HG02678 (cell line): ENCODE measurements around the gene CABLES1.
A peak's percentile ranks its signal among the peaks of the same experiment; 100 is the strongest.

ENCODE experiments used
- ATAC-seq: cut with Tn5 transposase; IDR thresholded peaks from one replicate; pipeline ENCODE4 v1.9.1; 2021; ENCODE audit warnings: mild to moderate bottlenecking, moderate library complexity; ENCODE audit not compliant: unreplicated experiment

The CABLES1 gene

DNA sequence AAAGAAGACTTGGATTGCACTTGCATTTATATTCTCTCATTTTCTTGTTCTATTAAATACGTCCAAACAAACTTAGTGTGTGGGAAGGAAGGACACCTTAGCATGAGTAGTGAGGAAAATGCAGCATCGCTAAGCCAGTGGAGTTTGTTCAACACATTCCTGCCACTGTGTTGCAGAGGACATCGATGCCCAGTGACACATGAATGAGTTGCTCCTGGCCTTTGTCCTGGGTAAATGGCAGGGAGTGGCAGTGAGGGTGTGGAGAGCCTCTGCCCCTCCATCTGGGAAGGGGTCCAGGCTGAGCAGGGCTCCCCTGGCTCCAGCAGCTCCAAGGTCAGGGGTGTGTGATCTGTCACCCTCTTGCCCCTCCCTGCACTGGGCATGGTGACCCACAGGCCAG lies 75.9 kb downstream of the CABLES1 start:
- no peak for ATAC-seq

GRCh38 chr18:23212161-23212560 lies 76.9 kb downstream of the CABLES1 start:
- ATAC-seq = no peak

DNA sequence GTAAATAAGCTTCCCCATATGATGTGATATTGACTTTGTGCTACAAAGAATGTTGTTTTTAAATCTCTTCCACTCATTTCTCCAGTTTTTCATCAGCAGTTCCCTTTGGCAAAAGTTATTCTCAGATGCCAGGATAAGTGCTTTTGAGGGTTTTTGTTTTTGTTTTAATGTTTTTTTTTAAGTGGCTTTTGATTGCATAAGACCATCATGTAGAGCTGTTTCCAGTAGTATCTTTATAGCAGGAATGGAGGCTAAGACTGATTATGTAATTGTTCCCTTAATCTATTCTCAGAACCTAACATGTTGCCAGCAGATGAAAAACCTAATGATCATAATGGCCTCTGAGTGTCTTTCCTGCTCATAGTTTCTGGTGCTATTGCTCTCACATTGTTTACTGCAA lies 77.9 kb downstream of the CABLES1 start:
- ATAC-seq = no peak

GRCh38 chr18:23217781-23218180 lies 82.5 kb downstream of the CABLES1 start:
- ATAC-seq = no peak

DNA sequence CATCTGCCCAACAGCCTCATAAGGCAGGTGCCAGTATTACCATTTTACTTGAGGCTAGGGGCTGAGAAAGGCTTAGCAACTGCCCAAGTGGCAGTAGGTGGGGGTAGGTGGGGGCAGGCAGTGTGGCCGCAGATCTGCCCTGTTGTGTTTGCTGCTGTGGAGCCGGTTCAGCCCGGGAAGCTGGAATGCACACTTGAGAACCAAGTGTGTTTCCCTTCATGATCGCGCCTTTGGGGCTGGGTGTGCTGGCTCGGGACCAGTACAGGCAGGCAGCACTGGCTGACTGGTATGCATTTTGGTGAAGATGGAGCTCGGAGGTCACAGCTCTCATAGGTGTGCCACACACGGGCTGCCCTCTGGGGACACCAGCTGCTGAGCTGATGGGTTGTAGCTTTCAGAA lies 85.1 kb downstream of the CABLES1 start:
- ATAC-seq = no peak

DNA sequence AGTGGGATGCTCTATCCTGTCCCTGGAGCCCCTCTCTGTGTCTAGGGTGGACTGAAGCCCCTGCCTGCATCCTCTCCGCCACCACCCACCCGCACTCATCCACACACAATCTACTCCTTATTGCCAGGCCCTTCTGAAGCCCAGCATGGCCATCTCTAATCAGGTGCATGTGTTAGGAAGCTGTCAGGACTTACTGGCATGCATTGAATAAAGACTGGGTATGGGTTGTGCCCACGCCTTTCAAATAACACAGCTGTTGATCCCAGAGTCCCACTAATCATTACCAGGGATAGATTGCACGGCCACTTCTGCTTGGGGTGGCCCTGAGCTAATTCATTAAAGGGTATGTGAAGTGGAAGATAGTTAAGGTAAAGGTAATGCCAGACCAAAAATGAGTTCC lies 88.4 kb downstream of the CABLES1 start:
- ATAC-seq = no peak

- no peak for ATAC-seq
These were observed 90.2 kb downstream of the CABLES1 start for GRCh38 chr18:23225503-23225902.

DNA sequence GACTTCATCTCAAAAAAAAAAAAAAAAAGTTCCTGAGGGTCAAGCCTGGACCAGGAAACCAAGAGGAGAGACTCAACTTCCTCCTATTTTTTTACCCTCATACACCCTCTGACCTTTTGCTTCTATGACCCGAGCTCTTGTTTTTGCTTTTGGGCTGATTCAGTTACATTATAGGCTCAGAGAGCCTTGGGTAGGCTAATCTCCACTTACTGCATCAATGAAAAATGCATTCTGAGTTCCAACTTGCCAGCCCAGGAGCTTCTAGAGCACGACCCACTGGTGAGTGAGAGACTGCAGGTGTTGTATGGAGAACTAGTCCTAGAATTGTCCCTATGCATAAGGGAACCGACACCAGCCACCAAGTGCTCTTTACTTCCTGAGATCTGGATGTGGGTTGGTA lies 91.1 kb downstream of the CABLES1 start:
- ATAC-seq = no peak

- no peak for ATAC-seq
These were observed 91.8 kb downstream of the CABLES1 start for GRCh38 chr18:23226930-23227725.

DNA sequence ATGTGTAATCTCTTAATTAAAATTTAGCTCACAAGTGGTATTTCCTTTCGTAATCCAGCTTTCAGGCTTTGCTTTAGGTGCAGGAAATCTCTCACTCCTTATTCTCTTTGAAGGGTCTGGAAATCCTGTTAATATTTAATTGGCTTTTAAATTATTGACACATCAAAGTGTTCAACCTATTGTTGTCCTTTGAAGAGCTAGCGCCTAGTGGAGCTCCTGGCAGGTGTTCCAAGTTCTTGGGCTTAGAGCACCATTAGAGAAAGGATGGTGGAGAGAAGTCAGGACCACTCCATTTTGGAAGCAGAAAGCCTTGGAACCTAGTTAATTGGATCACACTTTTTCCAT lies 92.4 kb downstream of the CABLES1 start:
- no peak for ATAC-seq

GRCh38 chr18:23228102-23229061 lies 93.1 kb downstream of the CABLES1 start:
- peak; percentile 46 for ATAC-seq

GRCh38 chr18:23229472-23229871 lies 94.2 kb downstream of the CABLES1 start:
- ATAC-seq = no peak

DNA sequence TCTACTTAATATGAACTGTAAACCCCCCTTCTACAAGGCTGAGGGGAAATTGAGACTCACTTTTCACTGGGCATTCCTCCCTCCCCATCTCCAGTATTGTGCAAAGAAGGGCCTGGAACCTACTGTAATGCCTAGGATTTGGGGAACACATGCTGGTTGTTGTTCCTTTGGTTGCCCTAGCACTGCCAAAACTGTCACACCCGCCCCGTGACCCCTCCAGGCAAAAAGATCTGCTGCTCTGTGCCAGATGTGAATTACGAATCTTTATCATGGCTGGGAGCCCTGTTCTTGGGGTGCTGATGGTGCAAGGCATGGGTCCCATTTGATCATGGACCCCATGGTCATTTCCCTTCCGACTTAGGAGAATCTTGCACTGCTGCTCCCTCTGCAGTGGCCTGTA lies 95.4 kb downstream of the CABLES1 start:
- ATAC-seq = no peak

DNA sequence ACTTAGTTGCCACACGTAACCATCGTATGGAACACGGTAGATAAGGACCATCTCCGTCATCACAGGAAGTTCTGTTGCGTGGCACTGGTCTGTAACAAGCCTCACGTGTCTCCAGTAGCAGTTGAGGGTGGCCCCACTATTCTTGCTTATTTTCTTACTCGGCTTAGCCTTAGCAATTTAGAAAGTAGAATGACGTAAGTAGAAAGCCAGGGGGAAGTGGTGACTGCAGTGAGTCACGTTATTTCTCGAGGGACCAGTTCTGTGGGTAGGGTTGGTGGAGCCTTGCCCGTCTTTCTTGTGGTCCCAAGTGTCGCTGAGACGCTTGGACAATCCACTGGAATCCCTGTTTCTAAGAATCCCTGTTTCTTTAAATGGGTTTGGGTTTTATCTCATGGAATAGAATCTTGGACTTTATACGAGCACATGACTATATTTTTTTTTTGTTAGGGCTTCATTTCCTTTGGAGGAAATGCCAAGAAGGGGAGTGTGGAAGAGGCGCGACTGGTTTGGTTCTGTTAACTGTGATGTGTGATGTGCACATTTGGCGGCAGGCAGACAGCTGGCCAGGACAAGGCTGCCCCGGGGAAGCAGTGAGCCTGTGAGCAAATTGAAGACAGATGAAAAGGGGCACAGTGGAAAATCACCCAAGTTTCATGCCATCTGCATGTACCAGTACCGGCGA lies 96.2 kb downstream of the CABLES1 start:
- peak; percentile 81 for ATAC-seq

DNA sequence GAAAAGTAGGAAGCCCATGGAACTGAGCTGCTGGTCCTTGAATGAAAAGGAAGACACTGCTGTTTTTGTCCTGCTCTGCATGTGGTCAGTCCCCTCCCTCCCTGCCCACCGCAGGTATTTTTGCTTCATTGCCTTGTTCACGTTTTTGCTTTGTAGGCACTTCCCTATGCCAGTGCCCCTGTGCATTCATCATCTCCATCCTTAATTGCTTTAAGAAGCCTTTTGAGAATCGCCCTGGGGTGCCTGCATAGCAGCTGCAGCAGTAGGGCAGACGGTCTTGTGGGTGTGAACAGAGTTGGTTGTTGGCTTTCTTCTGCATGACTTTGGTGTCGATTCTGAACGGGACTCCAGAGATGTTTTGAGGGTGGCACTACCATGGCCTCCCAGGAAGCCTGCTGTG lies 97.0 kb downstream of the CABLES1 start:
- no peak for ATAC-seq

- no peak for ATAC-seq
These were observed 99.3 kb downstream of the CABLES1 start for GRCh38 chr18:23234619-23235018.

DNA sequence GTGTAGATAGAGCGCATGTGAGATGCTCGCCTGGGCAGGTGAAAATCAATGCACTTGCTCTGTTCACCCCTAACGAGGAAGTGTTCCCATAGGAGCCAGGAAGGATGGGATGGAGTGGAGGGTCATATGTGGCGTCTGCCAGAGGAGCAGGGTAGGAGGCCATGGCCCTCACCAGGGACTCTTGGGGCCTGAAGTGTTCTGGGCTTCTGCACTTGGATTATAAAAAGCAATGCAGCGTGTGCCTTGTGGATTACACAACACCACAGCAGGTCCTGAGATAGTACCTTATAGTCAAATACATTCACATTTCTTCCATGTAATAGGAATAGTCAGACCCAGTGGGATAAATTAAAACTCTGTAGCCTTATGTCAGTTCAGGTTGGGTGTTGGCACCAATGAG lies 100.1 kb downstream of the CABLES1 start:
- no peak for ATAC-seq

DNA sequence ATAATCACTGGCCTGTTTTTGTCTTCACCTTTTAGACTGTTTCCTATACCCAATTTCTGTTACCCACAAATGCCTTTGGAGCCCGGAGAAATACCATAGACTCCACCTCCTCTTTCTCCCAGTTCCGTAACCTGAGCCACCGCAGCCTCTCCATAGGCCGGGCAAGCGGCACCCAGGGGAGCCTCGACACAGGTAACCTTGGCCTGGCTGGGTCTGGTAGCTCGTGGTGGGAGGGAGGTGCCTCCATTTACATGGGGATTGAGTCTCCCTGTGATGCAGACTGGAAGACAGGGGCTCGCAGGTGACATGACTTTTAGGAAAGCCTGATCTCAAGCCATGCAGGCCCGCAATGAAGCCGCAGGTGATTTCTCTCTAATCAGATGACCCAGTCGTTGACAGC lies 100.6 kb downstream of the CABLES1 start:
- no peak for ATAC-seq

GRCh38 chr18:23236876-23237468 lies 101.7 kb downstream of the CABLES1 start:
- ATAC-seq = no peak

GRCh38 chr18:23237524-23238151 lies 102.4 kb downstream of the CABLES1 start:
- peak; percentile 62 for ATAC-seq

- ATAC-seq = no peak
These were observed 102.9 kb downstream of the CABLES1 start for GRCh38 chr18:23238152-23238531.
